MM.1S (cell line): Measurements from ENCODE around the gene NFIX.
A peak's percentile ranks its signal among the peaks of the same experiment; 100 is the strongest.

Source experiments
- DNase-seq: peaks from one replicate; pipeline ENCODE4 v3.0.0-alpha.2; 2015
- H2AFZ ChIP-seq: fragments of 300-600 bp; sonication (generic); 2 replicates; pipeline ENCODE4 v1.6.0; 2016; ENCODE audit warnings: antibody characterized with exemption, low read length
- H3F3A ChIP-seq: fragments of 300-600 bp; sonication (generic); 2 replicates; pipeline ENCODE4 v1.6.1; 2016; ENCODE audit warnings: mild to moderate bottlenecking, antibody characterized with exemption, low read length, moderate library complexity, mixed read lengths; ENCODE audit not compliant: insufficient read depth
- H3K27ac ChIP-seq: fragments of 300-600 bp; sonication (generic); 2 replicates; pipeline ENCODE4 v1.5.1; 2016; ENCODE audit warnings: mild to moderate bottlenecking, low read length
- H3K27me3 ChIP-seq: fragments of 300-600 bp; sonication (generic); replicated peaks from 2 replicates; pipeline ENCODE4 v1.6.0; 2016; ENCODE audit warnings: low read length; ENCODE audit not compliant: insufficient read depth
- H3K36me3 ChIP-seq: fragments of 300-600 bp; sonication (generic); replicated peaks from 2 replicates; pipeline ENCODE4 v1.6.1; 2016; ENCODE audit warnings: mild to moderate bottlenecking, low read length, mixed read lengths; ENCODE audit not compliant: insufficient read depth
- H3K4me1 ChIP-seq: fragments of 300-600 bp; sonication (generic); 2 replicates; pipeline ENCODE4 v1.6.1; 2016; ENCODE audit warnings: low read length, mixed read lengths
- H3K4me2 ChIP-seq: fragments of 300-600 bp; sonication (generic); 2 replicates; pipeline ENCODE4 v1.6.0; 2016; ENCODE audit warnings: low read depth, low read length
- H3K4me3 ChIP-seq: fragments of 300-600 bp; sonication (generic); 2 replicates; pipeline ENCODE4 v1.5.1; 2016; ENCODE audit warnings: low read length, mixed read lengths
- H3K79me2 ChIP-seq: fragments of 300-600 bp; sonication (generic); 2 replicates; pipeline ENCODE4 v1.6.1; 2016; ENCODE audit warnings: mixed run types, low read length, mixed read lengths
- H3K9ac ChIP-seq: fragments of 300-600 bp; sonication (generic); 2 replicates; pipeline ENCODE4 v1.6.1; 2016; ENCODE audit warnings: low read length, mixed read lengths
- H3K9me2 ChIP-seq: fragments of 300-600 bp; sonication (generic); replicated peaks from 2 replicates; pipeline ENCODE4 v1.6.1; 2016; ENCODE audit warnings: mild to moderate bottlenecking, low read length, mixed read lengths; ENCODE audit not compliant: insufficient read depth
- H3K9me3 ChIP-seq: fragments of 300-600 bp; sonication (generic); replicated peaks from 2 replicates; pipeline ENCODE4 v1.6.1; 2016; ENCODE audit warnings: mild to moderate bottlenecking, low read length, mixed read lengths; ENCODE audit not compliant: insufficient read depth
- H4K20me1 ChIP-seq: fragments of 300-600 bp; sonication (generic); 2 replicates; pipeline ENCODE4 v1.6.1; 2016; ENCODE audit warnings: mild to moderate bottlenecking, low read length, moderate library complexity, mixed read lengths; ENCODE audit not compliant: insufficient read depth
- CTCF ChIP-seq: fragments of 300-600 bp; sonication (generic); IDR thresholded peaks from 2 replicates; pipeline ENCODE4 v1.5.1; 2016; ENCODE audit warnings: antibody characterized with exemption, low read length, mixed read lengths
- EZH2 ChIP-seq: fragments of 300-600 bp; sonication (generic); optimal IDR thresholded peaks from 2 replicates; pipeline ENCODE3; 2017; ENCODE audit warnings: low read depth, mild to moderate bottlenecking, antibody characterized with exemption, low read length, mixed read lengths
- EZH2phosphoT487 ChIP-seq: fragments of 300-600 bp; sonication (generic); IDR thresholded peaks from 2 replicates; pipeline ENCODE4 v1.6.1; 2018; ENCODE audit warnings: antibody characterized with exemption, low read length

The NFIX gene

GRCh38 chr19:13033244-13033643 lies 38.0 kb downstream of the NFIX start:
- no peaks in the 10 kb centered on the region for H3K27me3 ChIP-seq
- no peaks in the 10 kb centered on the region for H3F3A ChIP-seq
- no peak overlapping the region for H3K4me2 ChIP-seq
- no peaks in the 10 kb centered on the region for H3K9me3 ChIP-seq
- no peaks in the 10 kb centered on the region for H3K36me3 ChIP-seq
- H3K79me2 ChIP-seq, result no peaks in the 10 kb centered on the region
- no peak overlapping the region for H3K27ac ChIP-seq
- TF ChIP-seq EZH2 (no peak), EZH2phosphoT487 (no peak), CTCF (no peak)
- no peak overlapping the region for H3K4me3 ChIP-seq
- no peak overlapping the region for H2AFZ ChIP-seq
- DNase-seq, result no peak
- no peaks in the 10 kb centered on the region for H3K9me2 ChIP-seq
- H4K20me1 ChIP-seq, result no peaks in the 10 kb centered on the region
- no peak overlapping the region for H3K9ac ChIP-seq
- H3K4me1 ChIP-seq, result peaks cover 16% of the 10 kb centered on the region

- Histone ChIP-seq H3K4me2 (no peak overlapping the region), H4K20me1 (no peaks in the 10 kb centered on the region), H3K4me1 (peaks cover 16% of the 10 kb centered on the region), H3K27me3 (no peaks in the 10 kb centered on the region), H2AFZ (no peak overlapping the region), H3K9ac (no peak overlapping the region), H3K9me2 (no peaks in the 10 kb centered on the region), H3K36me3 (no peaks in the 10 kb centered on the region), H3K9me3 (no peaks in the 10 kb centered on the region), H3K27ac (no peak overlapping the region), H3K79me2 (no peaks in the 10 kb centered on the region), H3K4me3 (no peak overlapping the region), H3F3A (no peaks in the 10 kb centered on the region)
- TF ChIP-seq EZH2phosphoT487, result no peak
- peak; percentile 89 for TF ChIP-seq CTCF
- no peak for TF ChIP-seq EZH2
- DNase-seq, result peak; percentile 46
These were observed 38.7 kb downstream of the NFIX start for GRCh38 chr19:13033819-13034611.

GRCh38 chr19:13034636-13035035 lies 39.4 kb downstream of the NFIX start:
- no peak overlapping the region for H3K27ac ChIP-seq
- no peaks in the 10 kb centered on the region for H3F3A ChIP-seq
- no peak overlapping the region for H3K4me2 ChIP-seq
- H2AFZ ChIP-seq, result no peak overlapping the region
- no peaks in the 10 kb centered on the region for H3K9me2 ChIP-seq
- H3K9ac ChIP-seq, result no peak overlapping the region
- TF ChIP-seq EZH2phosphoT487, result no peak
- TF ChIP-seq EZH2, result no peak
- TF ChIP-seq CTCF, result no peak
- no peak for DNase-seq
- H3K36me3 ChIP-seq, result no peaks in the 10 kb centered on the region
- H3K27me3 ChIP-seq, result no peaks in the 10 kb centered on the region
- H3K9me3 ChIP-seq, result no peaks in the 10 kb centered on the region
- peaks cover 12% of the 10 kb centered on the region for H3K4me1 ChIP-seq
- no peaks in the 10 kb centered on the region for H3K79me2 ChIP-seq
- no peak overlapping the region for H3K4me3 ChIP-seq
- H4K20me1 ChIP-seq, result no peaks in the 10 kb centered on the region
